HG03565 (cell line): ENCODE data around the gene PLPPR2.
"Not testable (repeated sequence)": the region's sequence is repeated elsewhere in the genome, so short reads cannot be mapped to it uniquely, and the experiment has no call there.

Experiments used
- ATAC-seq: cut with Tn5 transposase; IDR thresholded peaks from one replicate; pipeline ENCODE4 v1.9.1; 2021; ENCODE audit warnings: mild to moderate bottlenecking, moderate library complexity; ENCODE audit not compliant: unreplicated experiment

PLPPR2 gene

GRCh38 chr19:11390933-11391680 is 35.9 kb downstream of the PLPPR2 start:
- ATAC-seq: no peak

GRCh38 chr19:11397089-11397610 is 41.9 kb downstream of the PLPPR2 start:
- ATAC-seq: no peak

DNA sequence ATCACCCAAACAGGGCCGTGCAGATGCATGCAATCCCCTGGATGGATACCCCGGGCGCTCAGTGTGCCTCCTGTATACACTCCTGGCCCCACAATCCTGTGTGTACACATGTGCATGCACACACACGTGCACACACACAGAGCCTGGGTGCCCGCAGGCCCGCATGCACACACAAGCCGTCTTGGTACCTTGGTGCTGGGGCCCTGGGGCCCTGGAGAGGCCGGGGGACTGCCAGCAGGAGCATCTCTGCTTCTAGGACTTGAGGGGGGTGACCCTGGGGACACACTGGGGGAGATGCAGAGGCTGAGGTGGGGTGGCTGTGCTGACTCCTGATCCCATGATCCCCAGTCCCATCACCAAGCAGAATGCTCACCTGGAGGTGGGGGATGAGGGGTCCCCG is 44.4 kb downstream of the PLPPR2 start:
- no peak for ATAC-seq

DNA sequence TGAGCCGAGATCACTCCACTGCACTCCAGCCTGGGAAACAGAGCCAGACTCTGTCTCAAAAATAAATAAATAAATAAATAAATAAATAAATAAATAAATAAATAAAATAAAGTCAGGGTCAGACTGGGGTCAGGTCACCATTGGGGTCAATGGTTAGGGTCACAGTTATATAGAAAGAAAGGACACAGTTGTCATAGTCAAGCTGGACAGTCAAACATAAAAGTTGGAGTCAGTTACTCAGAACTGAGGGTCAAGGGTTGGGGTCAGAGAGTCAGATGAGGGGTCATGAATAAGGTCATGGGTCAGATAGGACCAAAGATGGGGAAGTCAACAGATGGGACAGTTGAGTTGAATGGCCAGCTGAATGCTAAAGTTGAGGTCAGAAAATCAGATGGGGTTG is 45.6 kb downstream of the PLPPR2 start:
- no peak for ATAC-seq

- ATAC-seq: no peak
Observed at GRCh38 chr19:11401808-11402543, 46.7 kb downstream of the PLPPR2 start.

DNA sequence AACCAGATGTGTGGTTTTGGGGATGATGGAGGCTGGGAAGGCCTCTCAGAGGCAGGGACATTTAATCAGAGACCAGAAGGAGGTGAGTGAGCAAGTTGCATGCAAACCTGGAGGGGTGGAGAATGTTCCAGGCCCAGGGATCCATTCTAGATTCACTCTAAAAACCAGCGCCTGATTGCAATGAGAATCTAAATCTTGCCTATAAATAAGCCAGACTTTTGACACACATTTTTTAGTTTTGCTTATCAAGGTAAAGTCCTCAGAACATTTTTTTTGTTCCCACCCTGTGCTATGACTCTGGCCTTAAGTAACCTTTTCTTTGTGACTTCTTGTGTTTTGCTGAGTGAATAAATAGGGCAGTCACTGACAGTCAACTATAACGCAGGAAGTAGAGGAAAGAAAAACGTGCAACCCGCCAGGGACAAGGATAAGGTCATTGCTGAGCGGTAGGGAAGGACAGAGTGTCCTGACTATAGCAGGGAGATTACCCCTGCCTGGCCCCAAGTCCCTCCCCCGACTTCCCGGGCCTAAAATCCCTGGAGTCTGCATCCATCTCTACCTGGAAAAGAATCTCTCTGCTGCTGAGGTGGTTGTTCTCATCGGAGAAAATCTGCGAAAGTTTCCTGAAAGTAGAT is 49.5 kb downstream of the PLPPR2 start:
- ATAC-seq: no peak

DNA sequence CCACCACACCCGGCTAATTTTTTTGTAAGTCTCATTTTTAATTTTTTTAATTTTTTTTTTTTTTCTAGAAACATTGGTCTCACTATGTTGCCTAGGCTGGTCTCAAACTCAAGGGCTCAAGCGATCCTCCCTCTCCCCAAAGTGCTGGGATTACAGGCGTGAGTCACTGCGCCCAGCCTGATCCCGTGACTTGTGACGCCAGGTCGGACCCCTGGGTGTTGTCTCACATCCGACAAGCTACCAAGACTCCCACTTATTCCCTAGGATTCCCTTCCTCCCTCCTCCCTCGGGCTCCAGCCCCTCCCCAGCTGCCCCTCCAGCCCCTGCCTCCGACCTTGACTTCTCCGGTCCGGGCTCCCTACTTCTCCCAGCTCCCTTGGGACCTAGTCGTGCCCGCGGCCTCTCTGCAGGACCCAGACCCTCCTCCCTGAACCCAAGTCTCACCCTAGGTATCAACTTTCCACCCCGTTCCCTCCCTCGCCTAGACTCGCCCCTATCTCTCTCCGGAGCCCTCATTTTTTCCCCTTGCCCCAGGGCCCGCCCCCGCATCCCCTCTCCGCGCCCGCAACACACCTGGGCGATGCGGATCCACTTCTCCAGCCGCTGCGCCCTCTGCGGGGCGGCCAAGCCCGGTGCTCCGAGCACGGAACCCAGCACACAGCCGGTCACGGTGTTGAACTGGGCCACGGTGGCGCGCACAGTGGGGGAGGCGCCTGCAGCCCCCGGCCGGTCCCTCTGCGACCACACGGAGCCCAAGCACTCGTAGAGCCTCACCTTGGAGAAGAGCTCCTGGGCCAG is 50.8 kb downstream of the PLPPR2 start:
- ATAC-seq: no peak

- not testable (repeated sequence) for ATAC-seq
Observed at GRCh38 chr19:11406703-11407236, 51.5 kb downstream of the PLPPR2 start.

DNA sequence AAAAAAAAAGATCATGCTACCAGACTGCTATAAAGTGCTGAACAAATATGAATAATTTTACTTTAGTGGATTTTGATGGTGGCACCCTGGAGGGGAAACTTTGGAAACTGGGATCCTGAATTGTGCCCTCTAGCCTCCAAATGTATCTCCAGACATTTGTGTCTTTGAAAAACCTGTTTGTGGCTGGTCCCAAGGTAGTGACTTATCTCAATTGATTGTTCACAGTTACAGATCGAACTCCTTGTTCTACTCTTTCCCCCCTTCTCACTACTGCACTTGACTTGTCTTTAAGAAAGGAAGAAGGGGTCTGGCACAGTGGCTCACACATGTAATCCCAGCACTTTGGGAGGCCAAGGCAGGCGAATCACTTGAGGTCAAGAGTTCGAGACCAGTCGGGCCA is 53.4 kb downstream of the PLPPR2 start:
- ATAC-seq: no peak

GRCh38 chr19:11410682-11411081 is 55.5 kb downstream of the PLPPR2 start:
- ATAC-seq: no peak

DNA sequence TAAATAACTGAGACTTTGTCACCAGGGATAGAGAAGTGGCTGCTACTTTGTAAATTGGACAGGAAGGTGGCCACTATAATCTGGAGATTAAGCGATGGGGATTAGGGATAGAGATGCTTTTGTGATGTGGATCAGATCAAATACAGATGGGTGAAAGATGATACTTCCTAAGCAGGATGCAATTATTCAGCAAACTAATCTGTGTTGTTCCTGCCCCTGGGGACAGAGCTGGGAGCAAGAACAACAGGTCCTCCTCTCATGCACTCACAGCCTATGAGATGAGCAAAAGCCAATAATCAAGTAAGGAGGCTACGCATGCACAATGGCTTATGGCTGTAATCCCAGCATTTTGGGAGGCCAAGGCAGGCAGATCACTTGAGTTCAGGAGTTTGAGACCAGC is 59.3 kb downstream of the PLPPR2 start:
- ATAC-seq: no peak
